GM18951 (cell line): ENCODE measurements around the gene CDH13.

ENCODE experiments used
- POLR2A ChIP-seq: IDR thresholded peaks from 4 replicates; pipeline ENCODE4 v1.6.1; 2011; ENCODE audit warnings: mild to moderate bottlenecking; ENCODE audit not compliant: insufficient read length, insufficient read depth; ENCODE audit errors: extremely low read depth
- in situ Hi-C: fragments of 300-500 bp; cut with MboI; formaldehyde crosslinking; loops from one replicate; pipeline ENCODE4 v1.12.0; 2022; ENCODE audit warnings: low sequenced_read_pairs, mixed read lengths, inconsistent platforms; ENCODE audit not compliant: unreplicated experiment

CDH13 gene

GRCh38 chr16:82665025-82665424 lies 38.3 kb downstream of the CDH13 start:
- in situ Hi-C loops: no loop called here

GRCh38 chr16:82667437-82667836 lies 40.7 kb downstream of the CDH13 start:
- in situ Hi-C loops: no loop called here
- TF ChIP-seq POLR2A: no peak

More at GRCh38 chr16:82665025-82665424, 38.3 kb downstream of the CDH13 start:
- no peak for TF ChIP-seq POLR2A

- in situ Hi-C loops: no loop called here
- TF ChIP-seq POLR2A: no peak
Measured at GRCh38 chr16:82668094-82668493, 41.3 kb downstream of the CDH13 start.

- no peak for TF ChIP-seq POLR2A
- in situ Hi-C loops: no loop called here
Measured at GRCh38 chr16:82671741-82672140, 45.0 kb downstream of the CDH13 start.

- TF ChIP-seq POLR2A: no peak
- in situ Hi-C loops: no loop called here
Measured at GRCh38 chr16:82672676-82673075, 45.9 kb downstream of the CDH13 start.

- TF ChIP-seq POLR2A: no peak
- in situ Hi-C loops: no loop called here
Measured at GRCh38 chr16:82675300-82675699, 48.5 kb downstream of the CDH13 start.

- no peak for TF ChIP-seq POLR2A
- in situ Hi-C loops: no loop called here
Measured at GRCh38 chr16:82681592-82681991, 54.8 kb downstream of the CDH13 start.

GRCh38 chr16:82682767-82683166 lies 56.0 kb downstream of the CDH13 start:
- no peak for TF ChIP-seq POLR2A
- in situ Hi-C loops: no loop called here

GRCh38 chr16:82684256-82684655 lies 57.5 kb downstream of the CDH13 start:
- in situ Hi-C loops: no loop called here
- no peak for TF ChIP-seq POLR2A

- in situ Hi-C loops: no loop called here
- TF ChIP-seq POLR2A: no peak
Measured at GRCh38 chr16:82685526-82685925, 58.8 kb downstream of the CDH13 start.

GRCh38 chr16:82694239-82694874 lies 67.6 kb downstream of the CDH13 start:
- in situ Hi-C loops: no loop called here

GRCh38 chr16:82695806-82696205 lies 69.0 kb downstream of the CDH13 start:
- in situ Hi-C loops: no loop called here
- no peak for TF ChIP-seq POLR2A

More at GRCh38 chr16:82694239-82694874, 67.6 kb downstream of the CDH13 start:
- no peak for TF ChIP-seq POLR2A

- in situ Hi-C loops: no loop called here
- no peak for TF ChIP-seq POLR2A
Measured at GRCh38 chr16:82699260-82699659, 72.5 kb downstream of the CDH13 start.

- no peak for TF ChIP-seq POLR2A
- in situ Hi-C loops: no loop called here
Measured at GRCh38 chr16:82699711-82700495, 73.1 kb downstream of the CDH13 start.

- no peak for TF ChIP-seq POLR2A
- in situ Hi-C loops: no loop called here
Measured at GRCh38 chr16:82700541-82701235, 73.9 kb downstream of the CDH13 start.
